AG04449 (cell line): ENCODE results near the gene HSD17B7.

ENCODE experiments used
- CTCF ChIA-PET: fragments of 350-600 bp; formaldehyde crosslinking; extraction: SDS; loops from one replicate; lab custom pipeline; 2021; ENCODE audit warnings: antibody characterized with exemption; lab: Yijun Ruan, JAX
- POLR2A ChIA-PET: fragments of 400-600, 350-600 bp; formaldehyde crosslinking; extraction: SDS; loops from one replicate; lab custom pipeline; 2020; ENCODE audit warnings: antibody characterized with exemption, inconsistent platforms; lab: Yijun Ruan, JAX
- DNase-seq: peaks from one replicate; pipeline ENCODE4 v3.0.0-alpha.2; 2010; ENCODE audit warnings: low read depth, low spot score
- H3K4me3 ChIP-seq: 2 replicates; pipeline ENCODE4 v1.5.1; 2011; ENCODE audit warnings: low read depth, mild to moderate bottlenecking, control low read depth, low read length
- CTCF ChIP-seq: IDR thresholded peaks from one replicate; pipeline ENCODE4 v1.5.1; 2011; ENCODE audit warnings: mild to moderate bottlenecking, moderate library complexity, low read length, control low read depth, inconsistent platforms; ENCODE audit not compliant: insufficient read depth; ENCODE audit errors: missing control alignments

HSD17B7 gene

DNA sequence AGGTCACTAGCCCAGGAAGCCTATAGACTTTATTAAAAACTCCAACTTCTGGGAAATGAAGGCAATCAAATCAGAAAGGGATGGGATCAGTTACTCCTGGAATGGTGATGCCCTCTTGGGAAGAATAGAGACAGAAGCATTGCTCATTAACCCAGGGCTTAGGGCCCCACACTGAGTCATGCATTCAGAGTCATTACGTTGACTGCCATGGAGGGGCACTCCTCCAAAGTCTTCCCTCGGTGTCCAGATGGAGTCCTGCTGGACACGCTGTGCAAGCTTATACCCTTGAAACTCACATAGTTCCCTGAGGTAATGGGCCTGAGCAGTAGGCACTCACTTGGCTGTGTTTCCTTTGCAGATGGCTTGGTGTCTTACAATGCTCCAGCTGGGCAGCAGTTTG lies 35.2 kb upstream of the HSD17B7 start:
- ChIA-PET POLR2A (no interaction called here), CTCF (interaction anchor here (1.1 kb wide), 1 partner anchor 142 kb away, joined by 4 read pairs; no protein-coding TSS in a partner anchor)
- no peak for TF ChIP-seq CTCF
- DNase-seq, result no peak
- no peak overlapping the region for H3K4me3 ChIP-seq

DNA sequence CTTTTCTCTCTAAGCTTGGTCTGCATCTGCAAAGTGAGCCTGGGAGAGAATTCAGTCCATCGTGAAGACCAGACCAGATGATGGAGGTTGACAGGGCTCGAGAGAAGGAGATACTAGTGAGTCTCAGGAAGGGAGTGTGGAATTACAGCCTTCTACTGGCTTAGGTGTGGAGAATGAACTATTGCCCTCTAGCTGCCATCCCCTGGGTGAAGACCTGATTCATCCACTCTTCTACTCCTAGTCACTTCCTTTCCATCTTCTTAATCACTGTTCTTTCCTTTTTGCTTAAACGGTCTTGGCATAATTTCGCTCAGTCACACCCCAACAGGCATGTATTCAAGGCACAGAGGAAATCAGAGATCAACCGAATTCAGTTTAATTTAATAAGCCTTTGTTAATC lies 34.0 kb upstream of the HSD17B7 start:
- no peak for DNase-seq
- no peak for TF ChIP-seq CTCF
- CTCF ChIA-PET, result no interaction called here
- no peak overlapping the region for H3K4me3 ChIP-seq
- POLR2A ChIA-PET, result no interaction called here

DNA sequence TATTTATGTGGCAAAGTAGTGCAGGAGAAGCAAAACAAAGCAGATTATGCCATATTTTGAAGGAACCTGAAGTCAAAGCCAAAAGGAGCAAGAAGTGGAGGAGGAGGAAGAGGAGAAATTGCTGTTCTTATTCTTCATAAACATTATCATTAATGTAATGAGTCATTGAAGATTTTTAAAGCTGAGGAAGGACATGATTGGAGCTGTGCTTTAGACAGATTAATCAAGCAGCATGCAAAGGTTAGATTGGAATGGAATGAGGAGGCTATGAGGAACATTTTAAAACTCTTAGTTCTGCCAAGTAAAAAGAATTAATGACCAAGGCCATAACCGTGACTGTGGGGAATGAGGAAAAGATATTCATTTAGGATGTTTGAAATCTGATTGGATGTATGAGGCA lies 33.0 kb upstream of the HSD17B7 start:
- ChIA-PET POLR2A (no interaction called here), CTCF (no interaction called here)
- H3K4me3 ChIP-seq, result no peak overlapping the region
- TF ChIP-seq CTCF, result no peak
- DNase-seq, result no peak

DNA sequence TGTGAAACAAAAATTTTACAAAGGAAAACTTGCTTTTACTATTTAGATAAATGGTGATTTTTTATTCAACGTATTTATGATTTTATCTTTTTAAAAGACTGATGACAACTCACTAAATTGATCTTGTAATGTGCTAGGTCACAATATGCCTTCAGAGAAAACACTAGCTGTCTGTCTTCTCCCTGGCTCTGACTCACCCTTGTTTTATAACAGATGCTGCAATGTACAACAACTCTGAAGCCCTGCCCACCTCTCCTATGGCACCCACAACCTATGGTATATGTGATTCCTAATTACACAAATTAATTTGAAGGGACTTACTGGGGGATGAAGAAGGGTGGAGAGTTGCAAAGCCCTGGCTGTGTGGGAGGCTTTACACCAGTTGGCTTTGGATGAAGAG lies 24.7 kb upstream of the HSD17B7 start:
- CTCF ChIA-PET, result interaction anchor here (1.4 kb wide), 1 partner anchor 152 kb away, joined by 4 read pairs; no protein-coding TSS in a partner anchor
- no peak overlapping the region for H3K4me3 ChIP-seq
- no peak for TF ChIP-seq CTCF
- DNase-seq, result no peak
- POLR2A ChIA-PET, result no interaction called here

DNA sequence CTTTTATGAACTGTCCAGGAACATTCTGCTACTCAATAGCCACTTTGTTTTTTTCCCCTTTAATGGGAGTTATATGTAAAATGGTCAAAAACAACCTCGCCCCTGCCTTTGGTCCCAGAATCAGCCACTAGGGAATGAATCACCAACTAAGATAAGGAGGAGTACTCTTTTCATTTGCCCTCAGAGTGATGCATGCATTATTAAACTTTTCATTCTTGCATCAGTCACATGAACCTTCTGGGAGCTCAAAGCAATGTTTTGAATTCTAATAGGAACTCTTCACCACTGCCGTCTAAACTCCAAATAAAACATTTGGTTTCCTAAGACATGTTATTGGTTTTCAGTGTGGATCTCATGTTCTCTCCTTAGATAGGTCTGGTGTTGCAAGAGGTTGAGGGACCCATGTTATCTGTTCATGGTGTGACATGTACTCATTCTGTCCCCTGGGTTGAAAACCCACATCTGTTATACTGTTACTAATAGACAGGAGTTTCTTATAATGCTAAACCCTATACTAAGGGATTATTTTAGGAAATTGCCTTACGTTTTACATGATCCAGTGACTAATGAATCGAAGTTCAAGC lies 17.8 kb upstream of the HSD17B7 start:
- H3K4me3 ChIP-seq, result no peak overlapping the region
- CTCF ChIA-PET, result interaction anchor here (1.0 to 1.5 kb wide), 3 partner anchors 28 to 145 kb away, joined by 3 read pairs; no protein-coding TSS in a partner anchor
- POLR2A ChIA-PET, result no interaction called here
- DNase-seq, result no peak
- no peak for TF ChIP-seq CTCF

- DNase-seq, result no peak
- H3K4me3 ChIP-seq, result no peak overlapping the region
- CTCF ChIA-PET, result interaction anchor here (2.6 kb wide), 1 partner anchor 161 kb away, joined by 11 read pairs; no protein-coding TSS in a partner anchor
- TF ChIP-seq CTCF, result no peak
- POLR2A ChIA-PET, result no interaction called here
Measured at GRCh38 chr1:162774007-162774406, 16.5 kb upstream of the HSD17B7 start.
